K562 (cell line): ENCODE data around the gene TXNIP. TPM values are rescaled to one million over a fixed set of nuclear protein-coding genes. Genes with fewer than 3 reads are reported as not detected.
A peak's percentile ranks its signal among the peaks of the same experiment; 100 is the strongest.

ENCODE experiments used
- ARID2 ChIP-seq: fragments of 450-650 bp; IDR thresholded peaks from 2 replicates; pipeline ENCODE4 v1.6.1; 2017; ENCODE audit warnings: antibody characterized with exemption, mild to moderate bottlenecking
- CBFA2T2 ChIP-seq: fragments of 450-650 bp; conservative IDR thresholded peaks from 2 replicates; pipeline ENCODE4 v1.6.1; 2017; ENCODE audit warnings: mild to moderate bottlenecking
- FOS ChIP-seq: IDR thresholded peaks from 3 replicates; pipeline ENCODE4 v1.6.1; 2011; ENCODE audit not compliant: insufficient read length; ENCODE audit errors: extremely low read depth
- JUND ChIP-seq, 2 experiments: IDR thresholded peaks; 2 replicates in 1 of 2; 3 replicates in 1 of 2; pipeline ENCODE4 v1.6.1; 2011; ENCODE audit warnings: borderline replicate concordance in 2 of 2, low read depth in 2 of 2, low read length in 2 of 2, improper control_type of control experiment in 1 of 2, missing biosample characterization in 1 of 2, missing genetic modification characterization in 1 of 2, missing genetic modification reagents in 1 of 2
- KAT8 ChIP-seq: fragments of 450-650 bp; IDR thresholded peaks from 2 replicates; pipeline ENCODE4 v1.6.1; 2016; ENCODE audit warnings: low read depth, mild to moderate bottlenecking
- KDM2B ChIP-seq: fragments of 250-450 bp; sonication (Bioruptor Pico); IDR thresholded peaks from 2 replicates; pipeline ENCODE4 v1.8.0; 2021; ENCODE audit warnings: mild to moderate bottlenecking, moderate library complexity
- MAZ ChIP-seq, 2 experiments: fragments of 450-650 bp in 1 of 2; sonication (generic) in 1 of 2; formaldehyde crosslinking; IDR thresholded peaks in 1 of 2; conservative IDR thresholded peaks in 1 of 2; 2 replicates each; pipeline versions ENCODE4 v1.4.0 to v1.5.0; 2020; ENCODE audit warnings: mild to moderate bottlenecking in 1 of 2, missing genetic modification reagents in 1 of 2
- MCM3 ChIP-seq: fragments of 450-650 bp; IDR thresholded peaks from 2 replicates; pipeline ENCODE4 v1.6.1; 2016
- PHF20 ChIP-seq: fragments of 450-650 bp; IDR thresholded peaks from 2 replicates; pipeline ENCODE4 v1.6.1; 2018; ENCODE audit not compliant: partially characterized antibody
- SRSF1 ChIP-seq: fragments of 200-400 bp; formaldehyde crosslinking; IDR thresholded peaks from 2 replicates; pipeline ENCODE4 v1.6.1; 2017; ENCODE audit warnings: mild to moderate bottlenecking, low read depth, low read length, moderate library complexity
- TAF1 ChIP-seq: IDR thresholded peaks from 2 replicates; pipeline ENCODE4 v1.6.1; 2011; ENCODE audit warnings: mild to moderate bottlenecking, low read length, moderate library complexity; ENCODE audit not compliant: insufficient read depth, control insufficient read depth, severe bottlenecking; ENCODE audit errors: extremely low read depth
- TARDBP ChIP-seq: fragments of 450-650 bp; IDR thresholded peaks from 2 replicates; pipeline ENCODE4 v1.6.1; 2016
- TRIM28 ChIP-seq: fragments of 450-650 bp; IDR thresholded peaks from 2 replicates; pipeline ENCODE4 v1.6.1; 2017
- ZNF24 ChIP-seq: fragments of 450-650 bp; IDR thresholded peaks from 2 replicates; pipeline ENCODE4 v1.6.1; 2016
- polyA plus RNA-seq, 8 experiments: library from polyadenylated mRNA; depleted of rRNA in 4 of 8; stranded (reverse) in 5 of 8; unstranded in 3 of 8; fragments of >200 nt; fragmentation: Nextera tagmentation in 2 of 8; fragmentation: Illumina TruSeq in 1 of 8; extraction: Ambion mirVana in 2 of 8; extraction: Trizol in 1 of 8; gene quantifications; 2 replicates each; pipeline versions ENCODE4 v1.2.1 to v1.2.3, GENCODE V29; 2011 to 2014; ENCODE audit warnings: inconsistent platforms in 1 of 8, missing spikeins in 1 of 8
- total RNA-seq, 7 experiments: library from RNA; depleted of rRNA in 6 of 7; stranded (reverse); fragments of >200 nt in 6 of 7; fragmentation: Illumina TruSeq in 2 of 7; extraction: Trizol in 2 of 7; gene quantifications; 2 replicates each; pipeline versions ENCODE4 v1.2.1 to v1.2.3, GENCODE V29; 2011 to 2021; ENCODE audit warnings: low replicate concordance in 1 of 7
- TF ChIP-seq, protein P1 (sequence below): sonication (generic); IDR thresholded peaks from 2 replicates; pipeline ENCODE4 v1.6.1; 2016
- TF ChIP-seq, protein P2 (sequence below): sonication (generic); formaldehyde crosslinking; IDR thresholded peaks from 2 replicates; pipeline ENCODE4 v1.8.0; 2022; ENCODE audit warnings: mild to moderate bottlenecking, missing genetic modification reagents
- TF ChIP-seq, protein P3 (sequence below): sonication (generic); formaldehyde crosslinking; IDR thresholded peaks from 2 replicates; pipeline ENCODE4 v1.8.1; 2023; ENCODE audit warnings: mild to moderate bottlenecking, missing genetic modification reagents
- TF ChIP-seq, protein P4 (sequence below): fragments of 450-650 bp; formaldehyde crosslinking; IDR thresholded peaks from 2 replicates; pipeline ENCODE4 v1.4.0; 2022; ENCODE audit warnings: missing genetic modification characterization
- TF ChIP-seq, protein P5 (sequence below), 2 experiments: IDR thresholded peaks; 2 replicates each; pipeline ENCODE4 v1.6.1; 2012; ENCODE audit warnings: improper control_type of control experiment in 2 of 2, low read depth in 2 of 2, low read length in 2 of 2, borderline replicate concordance in 1 of 2

TXNIP gene
- total and polyA plus RNA-seq, 9 of the 15 experiments (the other 6 are each of a cell fraction or from before 2014, with no cell fraction given), result 120 to 499 (median 257) TPM

DNA sequence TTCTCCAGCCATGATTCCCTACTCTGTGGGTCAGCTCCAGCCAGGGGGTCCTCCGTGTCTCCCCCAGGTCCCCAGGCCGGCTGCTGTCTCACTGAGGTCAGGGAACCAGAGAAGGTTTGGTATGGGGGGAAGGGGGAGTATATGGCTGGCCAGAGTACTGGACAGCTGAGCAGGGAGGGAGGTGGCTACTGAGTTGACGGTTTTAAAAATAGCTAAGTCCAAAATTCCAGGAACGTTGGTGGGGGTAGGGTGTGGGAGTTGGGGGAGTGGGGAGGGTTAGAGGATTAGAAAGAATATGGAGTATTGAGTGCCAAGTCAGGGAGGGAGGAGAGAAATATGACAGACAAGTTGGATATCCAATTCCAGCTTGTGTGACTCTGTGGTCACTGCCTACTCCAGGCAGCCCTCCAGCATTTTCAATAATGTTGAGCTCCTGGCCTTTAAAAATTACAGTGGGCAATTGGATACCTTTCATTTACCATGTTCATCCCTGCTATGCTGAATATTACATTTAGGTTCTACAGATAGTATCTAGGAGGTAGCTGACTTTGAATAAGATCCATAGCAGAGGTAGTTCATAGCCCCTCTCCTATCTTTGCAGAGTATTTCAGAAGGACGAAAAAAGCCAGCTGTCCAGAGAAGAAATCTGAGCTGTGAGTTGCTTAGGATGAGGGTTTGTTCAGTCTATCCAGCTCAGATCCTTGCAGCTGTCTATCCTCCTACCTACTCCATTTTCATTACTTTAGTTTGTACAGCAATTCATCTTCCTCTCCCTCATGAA lies 25.4 kb upstream of the TXNIP start, which contains the start of gene HJV (continued):
- TF ChIP-seq, protein P1, sequence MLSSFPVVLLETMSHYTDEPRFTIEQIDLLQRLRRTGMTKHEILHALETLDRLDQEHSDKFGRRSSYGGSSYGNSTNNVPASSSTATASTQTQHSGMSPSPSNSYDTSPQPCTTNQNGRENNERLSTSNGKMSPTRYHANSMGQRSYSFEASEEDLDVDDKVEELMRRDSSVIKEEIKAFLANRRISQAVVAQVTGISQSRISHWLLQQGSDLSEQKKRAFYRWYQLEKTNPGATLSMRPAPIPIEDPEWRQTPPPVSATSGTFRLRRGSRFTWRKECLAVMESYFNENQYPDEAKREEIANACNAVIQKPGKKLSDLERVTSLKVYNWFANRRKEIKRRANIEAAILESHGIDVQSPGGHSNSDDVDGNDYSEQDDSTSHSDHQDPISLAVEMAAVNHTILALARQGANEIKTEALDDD, result no peak
- TF ChIP-seq KDM2B (CRISPR knock-in tag), result no peak
- TF ChIP-seq TAF1, result no peak
- TF ChIP-seq KAT8, result no peak
- TF ChIP-seq MCM3, result no peak
- TF ChIP-seq FOS, result no peak
- 0 out of 2 replicates have a peak, but pooled peaks have one; percentile 17 for TF ChIP-seq CBFA2T2
- TF ChIP-seq, protein P2, sequence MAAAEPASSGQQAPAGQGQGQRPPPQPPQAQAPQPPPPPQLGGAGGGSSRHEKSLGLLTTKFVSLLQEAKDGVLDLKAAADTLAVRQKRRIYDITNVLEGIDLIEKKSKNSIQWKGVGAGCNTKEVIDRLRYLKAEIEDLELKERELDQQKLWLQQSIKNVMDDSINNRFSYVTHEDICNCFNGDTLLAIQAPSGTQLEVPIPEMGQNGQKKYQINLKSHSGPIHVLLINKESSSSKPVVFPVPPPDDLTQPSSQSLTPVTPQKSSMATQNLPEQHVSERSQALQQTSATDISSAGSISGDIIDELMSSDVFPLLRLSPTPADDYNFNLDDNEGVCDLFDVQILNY (CRISPR knock-in tag), result no peak
- TF ChIP-seq, protein P3, sequence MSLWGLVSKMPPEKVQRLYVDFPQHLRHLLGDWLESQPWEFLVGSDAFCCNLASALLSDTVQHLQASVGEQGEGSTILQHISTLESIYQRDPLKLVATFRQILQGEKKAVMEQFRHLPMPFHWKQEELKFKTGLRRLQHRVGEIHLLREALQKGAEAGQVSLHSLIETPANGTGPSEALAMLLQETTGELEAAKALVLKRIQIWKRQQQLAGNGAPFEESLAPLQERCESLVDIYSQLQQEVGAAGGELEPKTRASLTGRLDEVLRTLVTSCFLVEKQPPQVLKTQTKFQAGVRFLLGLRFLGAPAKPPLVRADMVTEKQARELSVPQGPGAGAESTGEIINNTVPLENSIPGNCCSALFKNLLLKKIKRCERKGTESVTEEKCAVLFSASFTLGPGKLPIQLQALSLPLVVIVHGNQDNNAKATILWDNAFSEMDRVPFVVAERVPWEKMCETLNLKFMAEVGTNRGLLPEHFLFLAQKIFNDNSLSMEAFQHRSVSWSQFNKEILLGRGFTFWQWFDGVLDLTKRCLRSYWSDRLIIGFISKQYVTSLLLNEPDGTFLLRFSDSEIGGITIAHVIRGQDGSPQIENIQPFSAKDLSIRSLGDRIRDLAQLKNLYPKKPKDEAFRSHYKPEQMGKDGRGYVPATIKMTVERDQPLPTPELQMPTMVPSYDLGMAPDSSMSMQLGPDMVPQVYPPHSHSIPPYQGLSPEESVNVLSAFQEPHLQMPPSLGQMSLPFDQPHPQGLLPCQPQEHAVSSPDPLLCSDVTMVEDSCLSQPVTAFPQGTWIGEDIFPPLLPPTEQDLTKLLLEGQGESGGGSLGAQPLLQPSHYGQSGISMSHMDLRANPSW (CRISPR knock-in tag), result no peak
- TF ChIP-seq, protein P4, sequence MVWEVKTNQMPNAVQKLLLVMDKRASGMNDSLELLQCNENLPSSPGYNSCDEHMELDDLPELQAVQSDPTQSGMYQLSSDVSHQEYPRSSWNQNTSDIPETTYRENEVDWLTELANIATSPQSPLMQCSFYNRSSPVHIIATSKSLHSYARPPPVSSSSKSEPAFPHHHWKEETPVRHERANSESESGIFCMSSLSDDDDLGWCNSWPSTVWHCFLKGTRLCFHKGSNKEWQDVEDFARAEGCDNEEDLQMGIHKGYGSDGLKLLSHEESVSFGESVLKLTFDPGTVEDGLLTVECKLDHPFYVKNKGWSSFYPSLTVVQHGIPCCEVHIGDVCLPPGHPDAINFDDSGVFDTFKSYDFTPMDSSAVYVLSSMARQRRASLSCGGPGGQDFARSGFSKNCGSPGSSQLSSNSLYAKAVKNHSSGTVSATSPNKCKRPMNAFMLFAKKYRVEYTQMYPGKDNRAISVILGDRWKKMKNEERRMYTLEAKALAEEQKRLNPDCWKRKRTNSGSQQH (CRISPR knock-in tag), result no peak
- TF ChIP-seq PHF20, result peak; percentile 43
- TF ChIP-seq JUND (IDR thresholded peaks at IDR 0.05; ENCODE audit: borderline replicate concordance, low read depth, low read length), result peak; percentile 27; the same call in 1 of the 2 replicates
- no peak; the same call in 2 of the 3 replicates for TF ChIP-seq JUND (tag; IDR thresholded peaks at IDR 0.05; ENCODE audit: borderline replicate concordance, low read depth, low read length)
- TF ChIP-seq MAZ (CRISPR knock-in tag; conservative IDR thresholded peaks at IDR 0.05 in 1 of 2, IDR thresholded peaks at IDR 0.05 in 1 of 2), result peak in 1 of 2 experiments; percentile 87; a peak in 3 of 4 replicates
- TF ChIP-seq TARDBP, result no peak
- TF ChIP-seq SRSF1, result no peak
- TF ChIP-seq ARID2, result no peak
- TF ChIP-seq, protein P5, sequence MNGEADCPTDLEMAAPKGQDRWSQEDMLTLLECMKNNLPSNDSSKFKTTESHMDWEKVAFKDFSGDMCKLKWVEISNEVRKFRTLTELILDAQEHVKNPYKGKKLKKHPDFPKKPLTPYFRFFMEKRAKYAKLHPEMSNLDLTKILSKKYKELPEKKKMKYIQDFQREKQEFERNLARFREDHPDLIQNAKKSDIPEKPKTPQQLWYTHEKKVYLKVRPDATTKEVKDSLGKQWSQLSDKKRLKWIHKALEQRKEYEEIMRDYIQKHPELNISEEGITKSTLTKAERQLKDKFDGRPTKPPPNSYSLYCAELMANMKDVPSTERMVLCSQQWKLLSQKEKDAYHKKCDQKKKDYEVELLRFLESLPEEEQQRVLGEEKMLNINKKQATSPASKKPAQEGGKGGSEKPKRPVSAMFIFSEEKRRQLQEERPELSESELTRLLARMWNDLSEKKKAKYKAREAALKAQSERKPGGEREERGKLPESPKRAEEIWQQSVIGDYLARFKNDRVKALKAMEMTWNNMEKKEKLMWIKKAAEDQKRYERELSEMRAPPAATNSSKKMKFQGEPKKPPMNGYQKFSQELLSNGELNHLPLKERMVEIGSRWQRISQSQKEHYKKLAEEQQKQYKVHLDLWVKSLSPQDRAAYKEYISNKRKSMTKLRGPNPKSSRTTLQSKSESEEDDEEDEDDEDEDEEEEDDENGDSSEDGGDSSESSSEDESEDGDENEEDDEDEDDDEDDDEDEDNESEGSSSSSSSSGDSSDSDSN (IDR thresholded peaks at IDR 0.05; ENCODE audit: borderline replicate concordance in 1 of 2, low read depth in 2 of 2, low read length in 2 of 2), result 0 out of 4 replicates have a peak, but pooled peaks of 1 of the 2 experiments have one; percentile 71
- TF ChIP-seq TRIM28, result no peak
- no peak for TF ChIP-seq ZNF24
